ENCODE results near the gene CYGB. TPM values are rescaled to one million over a fixed set of nuclear protein-coding genes. Genes with fewer than 3 reads are reported as not detected.

CYGB gene
- polyA plus RNA-seq, 1 donor = 22.7 TPM

DNA sequence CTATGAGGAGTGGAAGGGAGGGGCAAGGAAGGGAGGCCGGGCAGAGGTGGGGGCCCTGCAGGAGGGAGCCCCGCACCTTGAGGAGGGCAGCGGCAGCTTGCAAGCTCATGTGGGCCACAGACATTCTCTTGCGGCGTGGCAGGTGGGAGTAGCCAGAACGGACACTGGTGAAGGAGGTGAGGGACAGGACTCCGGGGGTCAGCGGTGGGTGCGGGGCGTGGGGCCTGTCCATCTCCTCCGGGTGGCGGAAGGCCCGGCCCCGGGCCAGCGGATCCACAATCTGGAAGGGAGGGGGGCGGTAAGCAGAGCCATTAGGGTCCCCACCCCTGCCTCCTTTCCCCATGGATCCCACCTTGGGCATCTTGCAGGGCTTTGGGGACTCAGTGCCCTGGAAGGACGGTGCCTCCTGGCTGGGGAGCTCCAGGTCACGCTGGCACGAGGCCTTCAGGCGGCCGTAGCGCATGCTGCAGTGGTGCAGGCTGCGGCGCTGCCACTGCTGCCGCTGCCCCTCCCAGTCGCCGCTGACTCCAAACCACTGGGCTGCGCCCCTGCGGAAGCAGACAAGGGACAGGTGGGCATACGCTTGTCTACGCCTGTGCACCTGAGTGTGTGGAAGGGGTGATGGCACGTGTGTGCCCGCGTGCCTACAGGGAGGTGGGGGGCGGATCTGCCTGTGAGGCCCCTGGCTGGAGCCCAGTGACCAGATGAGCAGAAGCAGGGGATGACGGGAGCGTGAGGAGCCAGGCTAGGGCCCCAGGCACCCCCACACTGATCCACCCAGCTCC is 58.6 kb downstream of the CYGB start:
- DNase-seq = no peak

DNA sequence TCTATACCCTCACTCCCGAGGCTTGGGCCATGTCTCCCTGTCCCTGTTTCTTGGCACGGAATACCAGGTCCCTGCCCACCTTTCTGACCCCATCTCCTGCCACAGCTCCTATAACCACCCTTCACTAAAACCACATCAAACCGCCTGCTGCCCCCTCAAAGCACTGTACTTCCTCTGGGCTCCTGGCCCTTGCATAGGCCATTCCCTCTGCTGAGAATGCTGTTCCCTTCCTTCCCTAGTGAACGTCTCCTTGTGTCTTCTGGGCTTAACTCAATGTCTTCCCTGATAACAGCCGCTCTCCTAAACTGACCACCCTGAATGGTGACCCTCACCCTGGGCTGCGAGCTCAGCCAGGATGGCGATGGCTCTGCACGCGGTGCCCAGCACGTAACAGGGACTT is 59.4 kb downstream of the CYGB start:
- no peak for DNase-seq

DNA sequence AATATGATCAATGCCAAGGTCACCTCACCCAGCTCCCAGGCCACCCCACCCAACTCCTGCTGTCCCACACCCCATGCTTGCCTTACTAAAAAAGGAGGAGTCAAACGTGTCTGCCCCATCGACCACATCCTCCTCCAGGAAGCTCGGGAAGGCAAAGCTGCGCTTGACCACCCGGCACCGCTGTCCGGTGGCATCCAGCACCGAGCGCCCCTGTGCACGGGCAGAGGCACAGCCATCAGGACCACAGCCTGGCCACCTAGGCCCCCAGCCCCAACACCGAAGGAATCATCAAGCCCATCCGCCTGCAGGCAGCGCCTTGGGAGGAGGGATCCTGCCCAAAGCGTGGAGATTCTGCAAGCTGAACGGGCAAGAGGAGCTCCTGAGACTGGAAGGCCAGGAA is 59.9 kb downstream of the CYGB start:
- DNase-seq = no peak

Other genes with a start within 250 kb of the CYGB start
- gene QRICH2, start 229.4 kb downstream of the CYGB start, polyA plus RNA-seq (ENCODE audit: insufficient read length) = 5.6 TPM
- gene PRPSAP1, start 183.8 kb downstream of the CYGB start, polyA plus RNA-seq (ENCODE audit: insufficient read length) = 36.3 TPM
- gene SPHK1, start 153.1 kb downstream of the CYGB start, polyA plus RNA-seq (ENCODE audit: insufficient read length) = 2.3 TPM
- 18.8 TPM for gene UBE2O, start 84.6 kb downstream of the CYGB start, polyA plus RNA-seq (ENCODE audit: insufficient read length)
- 0.36 TPM for gene AANAT, start 70.1 kb downstream of the CYGB start, polyA plus RNA-seq (ENCODE audit: insufficient read length)
- gene RHBDF2, start 36.3 kb downstream of the CYGB start, polyA plus RNA-seq (ENCODE audit: insufficient read length) = 10.1 TPM
- gene PRCD, start 2.3 kb upstream of the CYGB start, polyA plus RNA-seq (ENCODE audit: insufficient read length) = 4.6 TPM
- gene ST6GALNAC2, start 48.2 kb upstream of the CYGB start, polyA plus RNA-seq (ENCODE audit: insufficient read length) = 2.3 TPM
- gene ST6GALNAC1, start 106.0 kb upstream of the CYGB start, polyA plus RNA-seq (ENCODE audit: insufficient read length) = 0.62 TPM
- gene MXRA7, start 173.3 kb upstream of the CYGB start, polyA plus RNA-seq (ENCODE audit: insufficient read length) = 110 TPM
- gene JMJD6, start 188.9 kb upstream of the CYGB start, polyA plus RNA-seq (ENCODE audit: insufficient read length) = 23.6 TPM
- 22.1 TPM for gene METTL23, start 189.1 kb upstream of the CYGB start, polyA plus RNA-seq (ENCODE audit: insufficient read length)
- 189 TPM for gene SRSF2, start 199.6 kb upstream of the CYGB start, polyA plus RNA-seq (ENCODE audit: insufficient read length)
- 41.4 TPM for gene MFSD11, start 200.4 kb upstream of the CYGB start, polyA plus RNA-seq (ENCODE audit: insufficient read length)

Data from hindlimb muscle (tissue), 1 donor.